ENCODE data around the gene MXRA8.
"Not testable (repeated sequence)": the region's sequence is repeated elsewhere in the genome, so short reads cannot be mapped to it uniquely, and the experiment has no call there.

Gene MXRA8

GRCh38 chr1:1358433-1359271 lies at the start of gene MXRA8:
TSS of gene MXRA8 (minus strand) at chr1:1358555. CDS start at chr1:1358504, 51 bp downstream.
- no peak for DNase-seq (ENCODE audit: low read depth)

GRCh38 chr1:1407636-1408318 lies 49.4 kb upstream of the MXRA8 start:
- peak; percentile 6 for DNase-seq (ENCODE audit: low read depth)

- peak; percentile 96 for DNase-seq (ENCODE audit: low read depth)
Observed at GRCh38 chr1:1406821-1407635, 48.7 kb upstream of the MXRA8 start, which contains the start of gene MRPL20. TSS of gene MRPL20 (minus strand) at chr1:1407293. CDS start at chr1:1407217, 76 bp downstream.

GRCh38 chr1:1406101-1406820 lies 47.9 kb upstream of the MXRA8 start:
- no peak for DNase-seq (ENCODE audit: low read depth)

- no peak for DNase-seq (ENCODE audit: low read depth)
Observed at GRCh38 chr1:1403653-1404052, 45.3 kb upstream of the MXRA8 start.

GRCh38 chr1:1402901-1403392 lies 44.6 kb upstream of the MXRA8 start:
- DNase-seq (ENCODE audit: low read depth) = not testable (repeated sequence)

GRCh38 chr1:1402072-1402900 lies 43.9 kb upstream of the MXRA8 start:
- DNase-seq (ENCODE audit: low read depth) = no peak

GRCh38 chr1:1401457-1402010 lies 43.2 kb upstream of the MXRA8 start:
- no peak for DNase-seq (ENCODE audit: low read depth)

DNA sequence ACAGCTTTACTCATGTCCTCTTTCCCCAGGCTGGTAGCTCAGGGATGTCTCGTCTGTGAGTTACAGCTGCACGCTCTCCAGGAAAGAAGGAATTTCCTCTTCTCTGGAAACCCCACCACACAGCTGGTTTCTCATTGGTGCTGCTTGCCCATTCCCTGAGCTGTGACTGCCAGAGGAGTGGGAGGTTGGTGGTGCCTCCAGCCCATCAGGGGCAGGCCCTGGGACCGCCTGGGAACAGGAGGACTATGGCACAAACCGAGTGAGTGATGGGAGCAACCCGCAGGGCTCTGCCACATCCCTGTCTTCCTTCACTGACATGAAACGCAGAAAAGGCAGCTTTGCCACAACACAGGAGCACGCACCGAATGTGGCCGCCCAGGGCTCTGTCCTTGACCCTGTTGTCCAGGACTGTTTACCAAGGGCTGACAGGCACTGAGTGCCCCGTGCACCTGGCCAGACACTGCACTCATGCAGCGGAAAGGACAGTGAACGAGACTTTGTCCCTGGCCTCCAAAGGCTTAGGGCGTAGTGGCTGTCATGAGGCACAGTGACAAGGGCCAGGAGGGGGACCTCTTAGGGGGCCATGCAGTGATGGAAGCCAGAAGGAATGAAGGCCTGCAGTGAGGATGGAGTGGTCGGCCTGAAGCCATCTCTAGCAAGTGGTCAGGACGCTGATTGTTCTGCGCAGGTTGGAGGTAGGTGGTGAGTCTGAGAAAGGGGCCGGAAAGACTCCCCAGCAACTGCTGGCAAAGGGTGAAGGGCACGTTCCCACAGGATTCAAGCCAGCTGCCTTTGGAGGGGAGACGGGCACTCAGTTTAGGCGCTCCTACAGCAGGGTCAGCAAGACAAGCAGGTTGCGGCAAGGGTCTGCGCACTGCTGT lies 42.5 kb upstream of the MXRA8 start:
- DNase-seq (ENCODE audit: low read depth) = no peak

DNA sequence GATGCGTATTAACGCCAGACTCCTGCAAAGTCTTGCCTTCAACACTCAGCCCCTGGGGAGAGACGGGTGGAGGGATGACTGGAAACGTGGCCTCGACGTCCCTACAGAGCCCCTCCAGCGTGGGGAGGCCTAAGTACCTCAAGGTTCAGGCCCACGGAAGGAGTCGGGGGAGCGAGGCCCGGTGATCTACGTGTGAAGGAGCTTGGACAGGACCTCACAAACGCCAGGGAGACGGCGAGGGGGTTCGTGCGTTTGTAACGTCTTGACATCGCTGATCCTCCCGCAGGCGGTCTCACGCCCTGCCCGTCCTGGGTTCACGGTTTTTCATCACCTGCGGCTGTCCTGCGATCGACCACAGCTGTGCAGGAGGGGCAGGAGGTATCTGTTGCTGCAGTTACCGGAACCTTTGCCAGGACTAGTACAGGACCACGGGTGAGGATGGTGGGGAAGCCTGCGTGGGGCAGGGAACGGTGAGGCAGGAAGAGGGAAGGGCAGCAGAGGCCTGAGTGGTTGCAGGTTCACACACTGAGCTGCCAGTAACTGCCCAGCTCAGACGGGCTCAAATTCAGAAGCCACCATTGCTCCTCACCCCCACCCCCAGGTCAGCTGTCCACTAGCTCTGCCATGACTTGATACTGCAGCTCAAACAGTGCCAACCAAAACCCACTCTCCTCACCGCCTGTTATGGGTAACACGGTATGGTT lies 41.7 kb upstream of the MXRA8 start:
- no peak for DNase-seq (ENCODE audit: low read depth)

- peak; percentile 99 for DNase-seq (ENCODE audit: low read depth)
Observed at GRCh38 chr1:1399187-1399871, 41.0 kb upstream of the MXRA8 start, which contains the start of gene CCNL2. TSS of gene CCNL2 (minus strand) at chr1:1399335. CDS start at chr1:1399306, 29 bp downstream.

- DNase-seq (ENCODE audit: low read depth) = no peak
Observed at GRCh38 chr1:1398677-1399186, 40.4 kb upstream of the MXRA8 start.

DNA sequence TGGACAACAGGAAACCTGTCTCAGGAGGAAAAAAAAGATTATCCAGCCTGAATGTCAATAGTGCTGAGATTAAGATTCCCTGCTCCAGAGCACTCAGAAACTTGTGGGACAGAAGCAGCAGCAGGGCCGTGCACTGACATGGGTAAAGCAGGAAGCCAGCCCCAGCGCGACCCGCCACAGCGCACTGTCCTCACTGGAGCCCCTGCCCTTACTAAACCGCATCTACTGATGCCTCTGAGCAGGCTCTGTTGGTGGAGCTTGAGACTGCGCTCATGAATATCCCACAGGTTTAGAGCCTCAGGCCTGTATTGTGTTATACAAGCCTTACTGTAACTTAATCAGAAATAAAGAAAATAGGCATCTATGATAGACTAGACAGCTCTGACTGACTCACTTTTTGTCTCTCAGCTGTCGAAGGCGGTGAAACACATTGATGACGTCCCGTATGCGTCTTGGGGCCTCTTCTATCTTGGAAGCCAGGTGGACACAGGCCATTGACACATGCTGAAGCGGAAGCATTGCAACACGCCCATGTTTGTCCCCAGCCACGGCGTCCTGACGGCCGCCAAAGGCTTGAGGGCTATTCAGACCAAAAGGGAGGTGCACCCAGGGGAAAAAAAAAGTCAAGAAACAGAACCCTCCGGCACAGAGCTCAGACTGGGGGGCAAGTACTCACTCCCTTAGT lies 39.6 kb upstream of the MXRA8 start:
- DNase-seq (ENCODE audit: low read depth) = no peak

- no peak for DNase-seq (ENCODE audit: low read depth)
Observed at GRCh38 chr1:1395166-1395565, 36.8 kb upstream of the MXRA8 start.

DNA sequence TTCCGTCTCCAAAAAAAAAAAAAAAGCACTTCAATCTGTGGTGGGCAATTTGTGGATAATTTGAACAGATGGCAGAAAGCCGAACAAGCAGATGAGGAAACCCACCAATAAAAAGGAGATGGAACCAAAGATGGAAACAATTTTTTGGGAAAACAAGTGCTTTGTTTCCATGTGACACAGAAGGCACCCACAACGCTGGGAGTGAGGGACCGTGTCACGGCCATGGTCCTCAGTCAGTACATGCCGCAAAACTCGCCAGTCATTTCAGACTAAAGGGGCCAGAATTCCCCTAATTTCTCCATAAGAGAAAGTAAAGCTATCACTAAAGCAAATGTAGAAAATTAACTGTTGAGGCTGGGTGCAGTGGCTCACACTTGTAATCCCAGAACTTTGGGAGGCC lies 35.8 kb upstream of the MXRA8 start:
- DNase-seq (ENCODE audit: low read depth) = no peak

DNA sequence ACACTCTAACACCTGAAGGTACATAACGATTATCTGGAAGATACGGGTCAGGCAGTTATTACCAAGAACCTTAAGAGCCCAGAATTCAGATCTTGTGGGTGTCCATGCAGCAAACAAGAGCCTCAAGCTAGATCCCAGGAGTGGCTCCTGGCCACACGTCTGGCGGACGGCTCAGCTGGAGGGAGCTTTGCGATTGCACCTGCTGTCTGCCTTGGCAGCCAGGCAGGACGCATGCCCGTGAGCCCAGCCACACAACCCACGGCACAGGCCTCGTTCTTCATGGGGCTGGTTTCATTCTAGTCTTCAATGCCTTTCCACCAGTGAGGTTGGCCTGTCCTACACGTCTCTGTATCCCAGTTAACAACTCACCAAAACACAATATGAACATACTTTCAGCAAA lies 35.1 kb upstream of the MXRA8 start:
- no peak for DNase-seq (ENCODE audit: low read depth)

DNA sequence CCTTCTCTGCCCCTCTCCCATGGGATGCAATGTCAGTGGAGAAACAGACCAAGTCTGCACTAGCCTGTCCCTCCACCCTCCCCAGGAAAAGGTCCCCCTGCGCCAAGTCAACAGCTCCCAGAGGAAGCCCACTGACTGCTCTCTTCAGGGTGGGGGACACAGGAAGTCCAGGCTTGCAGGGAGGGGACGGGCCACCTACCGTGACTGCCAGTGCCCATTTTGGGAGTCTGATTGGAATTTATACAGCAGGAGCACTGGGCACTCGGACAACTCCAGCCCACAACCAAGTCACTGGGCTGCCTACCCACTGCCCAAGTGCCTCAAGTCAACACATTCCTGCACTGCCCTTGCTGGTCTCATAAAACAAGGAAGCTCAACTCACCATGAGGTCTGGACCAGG lies 34.7 kb upstream of the MXRA8 start:
- no peak for DNase-seq (ENCODE audit: low read depth)

Measured in activated gamma-delta T cell treated with anti-CD3 and anti-CD28 coated beads, Interleukin-2, amount 50 U/mL, for 16 hours (primary cell).